Superior temporal gyrus (tissue), 1 donor: Measurements from ENCODE around the gene SLC5A12.

Experiments
- DNase-seq: peaks from one replicate; pipeline ENCODE4 v3.0.0-alpha.2; 2016; ENCODE audit errors: extremely low spot score

The SLC5A12 gene, protein sequence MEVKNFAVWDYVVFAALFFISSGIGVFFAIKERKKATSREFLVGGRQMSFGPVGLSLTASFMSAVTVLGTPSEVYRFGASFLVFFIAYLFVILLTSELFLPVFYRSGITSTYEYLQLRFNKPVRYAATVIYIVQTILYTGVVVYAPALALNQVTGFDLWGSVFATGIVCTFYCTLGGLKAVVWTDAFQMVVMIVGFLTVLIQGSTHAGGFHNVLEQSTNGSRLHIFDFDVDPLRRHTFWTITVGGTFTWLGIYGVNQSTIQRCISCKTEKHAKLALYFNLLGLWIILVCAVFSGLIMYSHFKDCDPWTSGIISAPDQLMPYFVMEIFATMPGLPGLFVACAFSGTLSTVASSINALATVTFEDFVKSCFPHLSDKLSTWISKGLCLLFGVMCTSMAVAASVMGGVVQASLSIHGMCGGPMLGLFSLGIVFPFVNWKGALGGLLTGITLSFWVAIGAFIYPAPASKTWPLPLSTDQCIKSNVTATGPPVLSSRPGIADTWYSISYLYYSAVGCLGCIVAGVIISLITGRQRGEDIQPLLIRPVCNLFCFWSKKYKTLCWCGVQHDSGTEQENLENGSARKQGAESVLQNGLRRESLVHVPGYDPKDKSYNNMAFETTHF

GRCh38 chr11:26721948-26722475, at the start of gene SLC5A12:
Gene SLC5A12 (minus strand): TSS chr11:26722060. CDS start chr11:26721714, 346 bp downstream.
- DNase-seq = no peak

- no peak for DNase-seq
Measured at GRCh38 chr11:26769027-26769426, 47.2 kb upstream of the SLC5A12 start.

DNA sequence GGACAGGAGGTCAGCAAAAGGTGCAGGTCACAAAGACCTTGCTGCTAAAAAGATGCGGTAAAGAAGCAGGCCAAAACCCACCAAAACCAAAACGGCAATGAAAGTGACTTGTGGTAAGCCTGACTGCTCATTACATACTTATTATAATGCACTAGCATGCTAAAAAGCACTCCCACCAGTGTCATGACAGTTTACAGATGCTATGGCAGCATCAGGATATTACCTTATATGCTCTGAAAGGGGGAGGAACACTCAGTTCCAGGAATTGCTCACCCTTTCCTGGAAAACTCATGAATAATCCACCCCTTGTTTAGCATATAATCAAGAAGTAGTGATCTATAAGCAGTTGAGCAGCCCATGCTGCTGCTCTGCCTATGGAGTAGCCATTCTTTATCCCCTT, 45.2 kb upstream of the SLC5A12 start:
- DNase-seq = no peak

DNA sequence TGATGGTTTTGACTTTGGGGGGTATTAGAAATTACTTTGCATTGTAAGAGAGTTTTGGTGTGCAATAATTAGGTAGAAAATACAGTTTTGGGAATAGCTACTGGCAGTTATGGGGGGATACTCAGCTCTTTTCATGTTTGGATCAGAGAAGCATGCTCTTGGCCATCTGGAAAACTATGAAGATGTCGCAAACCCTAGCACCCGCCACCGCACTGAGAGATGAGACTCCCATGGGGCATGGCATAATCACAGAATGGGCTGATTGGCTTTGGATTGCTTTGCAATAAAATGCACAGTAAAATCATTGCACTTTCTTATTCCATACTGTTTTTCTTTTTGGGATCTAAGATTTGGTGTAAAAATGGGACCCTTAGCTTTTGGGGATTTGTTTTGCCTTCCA, 43.5 kb upstream of the SLC5A12 start:
- no peak for DNase-seq

- DNase-seq = no peak
Measured at GRCh38 chr11:26764825-26765224, 43.0 kb upstream of the SLC5A12 start.

- DNase-seq = no peak
Measured at GRCh38 chr11:26764315-26764714, 42.5 kb upstream of the SLC5A12 start.

- DNase-seq = no peak
Measured at GRCh38 chr11:26762089-26762488, 40.2 kb upstream of the SLC5A12 start.

DNA sequence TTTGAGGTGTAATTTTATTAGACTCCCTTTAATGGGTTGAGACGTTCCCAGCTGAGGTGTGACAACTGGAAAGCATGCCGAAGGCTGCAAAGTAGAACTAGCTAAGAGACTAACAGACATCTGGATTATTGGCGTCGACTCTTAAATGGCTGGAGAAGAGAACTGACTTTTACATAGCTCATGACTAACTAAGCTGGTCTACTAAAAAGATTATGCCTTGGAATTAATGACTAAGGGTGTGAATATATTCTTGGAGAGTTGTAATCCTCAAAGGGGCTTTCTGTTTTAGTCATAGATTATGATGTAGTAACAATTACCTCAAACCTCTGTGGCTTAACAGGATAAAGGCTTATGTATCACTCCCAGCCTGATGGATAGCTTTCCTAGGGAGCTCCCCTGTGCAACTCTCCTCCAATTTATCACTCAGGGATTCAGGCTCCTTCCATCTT, 39.5 kb upstream of the SLC5A12 start:
- DNase-seq = no peak

DNA sequence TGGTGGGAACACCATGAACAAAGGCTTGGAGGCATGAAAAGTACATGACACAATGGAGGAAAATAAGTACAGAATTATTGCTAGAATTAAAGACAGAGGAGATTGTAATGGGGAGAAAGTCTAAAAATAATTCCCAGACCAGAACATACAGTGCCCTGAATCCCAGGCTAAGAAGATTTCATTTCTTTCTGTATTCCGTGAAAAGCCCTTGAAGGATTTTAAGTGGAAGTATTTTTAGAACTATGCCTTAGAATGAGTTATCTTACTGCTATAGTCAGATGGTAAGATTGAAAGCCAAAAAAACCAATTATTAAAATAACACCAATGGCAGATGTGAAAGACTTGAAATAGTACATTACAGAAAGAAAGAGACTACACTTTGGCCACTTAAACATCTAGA, 36.1 kb upstream of the SLC5A12 start:
- peak; percentile 33 for DNase-seq

DNA sequence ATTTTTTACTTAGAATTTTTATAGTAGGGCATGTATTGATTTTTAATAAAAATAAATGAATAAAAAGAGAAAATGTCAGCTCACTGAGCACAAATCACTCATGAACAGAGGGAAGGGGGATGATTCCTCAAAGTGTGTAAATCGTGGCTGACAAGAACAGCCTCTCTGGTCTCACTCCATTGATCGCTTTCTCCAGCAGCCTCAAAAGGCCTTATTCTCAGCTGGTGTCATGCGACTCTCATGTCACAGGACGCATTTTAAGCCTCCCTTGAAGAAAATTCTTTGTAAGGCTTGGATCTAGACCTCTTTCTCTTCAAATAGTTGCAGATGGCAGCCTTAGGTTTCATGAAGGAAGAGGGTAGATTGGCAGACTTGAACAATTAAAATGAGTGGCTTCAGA, 33.9 kb upstream of the SLC5A12 start:
- no peak for DNase-seq

DNA sequence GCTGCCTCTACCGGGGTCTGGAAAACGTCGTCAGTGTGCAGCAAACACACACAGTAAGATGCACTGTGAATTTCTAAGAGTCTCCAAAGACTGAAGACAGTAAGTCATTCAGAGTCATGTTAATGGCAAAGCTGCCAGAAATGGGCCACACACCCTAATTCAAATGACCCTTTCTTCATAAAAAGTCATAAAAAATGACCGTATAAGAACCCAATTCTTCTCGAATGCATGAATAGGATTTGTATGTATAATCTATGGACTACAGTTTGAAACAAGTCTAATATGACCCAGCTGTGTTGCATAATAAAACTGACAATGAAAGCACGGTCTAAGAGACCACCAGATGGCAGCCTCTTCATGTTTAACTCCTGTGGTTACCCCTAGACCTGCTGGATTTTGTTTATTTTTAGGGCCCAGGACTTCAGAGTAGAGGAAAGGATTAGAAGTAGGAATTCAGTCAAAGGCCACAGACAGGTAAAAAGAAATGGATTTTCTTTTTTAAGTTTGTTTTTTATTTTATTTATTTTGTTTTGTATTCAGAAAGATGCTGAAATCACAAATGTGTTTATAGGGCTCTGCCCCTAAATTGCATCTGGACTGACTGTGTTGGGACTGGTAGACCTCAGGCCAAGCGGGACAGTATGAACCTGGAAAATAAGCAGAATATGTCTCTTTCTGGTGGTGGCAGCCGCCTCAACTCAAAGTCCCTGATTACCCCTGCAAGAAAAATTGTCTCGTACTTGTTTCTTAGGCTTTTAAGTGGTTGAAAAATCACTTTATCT, 32.1 kb upstream of the SLC5A12 start:
- peak; percentile 85 for DNase-seq

GRCh38 chr11:26749927-26750326, 28.1 kb upstream of the SLC5A12 start:
- DNase-seq = no peak

GRCh38 chr11:26743622-26744021, 21.8 kb upstream of the SLC5A12 start:
- DNase-seq = no peak

- DNase-seq = no peak
Measured at GRCh38 chr11:26742966-26743365, 21.1 kb upstream of the SLC5A12 start.

DNA sequence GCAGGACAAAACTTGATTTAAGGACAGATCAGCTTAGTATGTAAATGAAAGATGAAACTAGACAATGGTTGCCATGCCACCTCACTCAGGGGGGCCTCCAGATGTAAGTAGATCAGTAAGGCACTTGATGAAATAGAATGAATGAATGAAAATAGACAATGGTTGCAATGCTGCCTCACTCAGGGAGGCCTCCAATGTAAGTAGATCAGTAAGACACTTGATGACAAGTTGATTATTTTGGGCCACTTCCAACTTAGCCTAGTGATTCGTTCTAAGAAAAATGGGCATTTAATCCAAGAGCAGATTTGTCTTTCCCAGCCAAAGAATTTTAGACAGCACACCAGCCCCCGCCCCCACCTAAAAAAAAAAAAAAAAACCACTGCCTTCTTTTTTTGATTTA, 19.2 kb upstream of the SLC5A12 start:
- DNase-seq = no peak

DNA sequence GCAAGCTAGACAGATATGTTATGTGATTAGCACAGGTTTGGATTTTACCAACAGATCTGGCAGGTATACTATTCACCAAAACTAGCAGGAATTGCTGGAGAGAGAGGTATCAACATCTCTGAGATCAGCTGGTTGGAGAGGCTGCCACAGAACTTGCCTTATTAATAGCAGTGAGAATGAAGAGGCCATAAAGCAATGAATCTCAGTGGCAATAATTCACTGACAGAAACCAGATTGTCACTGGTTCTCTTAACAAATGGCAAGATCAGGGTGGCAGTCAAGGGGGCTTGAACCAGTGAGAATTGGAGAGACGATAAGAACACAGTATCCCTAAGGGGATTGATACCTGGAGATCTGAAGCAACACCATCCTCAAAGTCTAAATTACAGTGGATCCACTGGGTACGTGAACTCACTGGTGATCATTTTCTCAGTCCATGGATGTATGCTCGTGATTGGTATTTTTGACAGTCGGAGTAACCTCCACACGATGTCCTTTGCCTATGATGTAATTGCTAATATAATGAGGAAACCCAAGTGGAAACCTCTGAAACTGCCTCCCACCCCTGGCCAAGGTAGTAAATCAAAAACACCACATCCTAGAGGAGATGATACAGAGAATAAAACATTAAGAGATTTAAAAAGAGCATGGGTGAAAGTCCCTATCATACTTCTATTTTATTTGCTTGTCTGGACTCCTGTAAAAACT, 17.7 kb upstream of the SLC5A12 start:
- DNase-seq = no peak

DNA sequence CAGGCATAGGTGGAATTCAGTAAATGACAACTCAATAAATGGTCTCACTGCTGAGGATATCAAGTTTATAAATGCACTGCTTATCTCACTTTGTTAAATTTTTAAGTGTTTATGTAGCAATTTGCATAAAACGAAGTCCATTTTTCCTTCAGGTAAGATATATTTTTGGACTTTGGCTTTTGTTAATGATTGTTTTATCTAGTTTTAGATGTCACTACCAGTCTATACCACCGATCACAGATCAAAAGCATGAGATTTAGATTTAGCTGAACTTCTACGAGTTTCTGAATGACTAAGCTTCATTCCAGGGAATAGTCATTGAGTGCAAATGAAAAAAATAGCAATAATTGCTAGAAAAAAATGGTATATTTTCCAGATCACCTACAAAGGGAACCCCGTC, 12.8 kb upstream of the SLC5A12 start:
- DNase-seq = no peak

GRCh38 chr11:26731084-26731456, 9.2 kb upstream of the SLC5A12 start:
- DNase-seq = no peak

- no peak for DNase-seq
Measured at GRCh38 chr11:26730414-26731083, 8.7 kb upstream of the SLC5A12 start.

DNA sequence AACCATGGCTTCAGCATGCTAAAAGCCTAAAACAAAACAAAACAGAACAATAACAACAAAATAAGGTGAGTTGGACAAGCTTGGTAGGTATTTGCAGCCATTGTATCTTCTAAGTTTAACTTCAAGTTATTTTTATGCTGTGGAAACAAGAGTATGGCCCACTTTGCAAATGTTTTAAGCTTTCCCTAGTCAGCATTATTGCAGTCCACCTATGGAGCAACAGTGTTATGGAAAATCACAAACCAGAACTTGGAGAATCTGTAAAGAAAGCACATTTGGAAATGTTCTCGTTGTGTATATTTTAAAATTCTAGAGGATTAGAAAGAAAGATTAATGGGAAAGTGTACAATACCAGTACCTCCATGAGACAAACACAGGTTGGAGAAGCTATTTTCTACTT, 7.4 kb upstream of the SLC5A12 start:
- DNase-seq = no peak

- DNase-seq = no peak
Measured at GRCh38 chr11:26726960-26727359, 5.1 kb upstream of the SLC5A12 start.
